ENCODE data around the gene ZNF454.

Gene ZNF454

GRCh38 chr5:178995341-178995690 lies 54.3 kb downstream of the ZNF454 start:
- Histone ChIP-seq H3K27me3 (ENCODE audit: insufficient read depth, poor library complexity, severe bottlenecking) (peaks cover 21% of the 10 kb centered on the region), H3K27ac (ENCODE audit: poor library complexity, severe bottlenecking) (no peak overlapping the region), H3K36me3 (ENCODE audit: low read depth) (no peaks in the 10 kb centered on the region), H3K4me3 (ENCODE audit: severe bottlenecking) (no peak overlapping the region), H3K9me3 (ENCODE audit: severe bottlenecking) (peaks cover 11% of the 10 kb centered on the region), H3K4me1 (ENCODE audit: insufficient read depth, poor library complexity, severe bottlenecking) (no peaks in the 10 kb centered on the region)
- DNase-seq (ENCODE audit: low spot score) = no peak
- no peak for ATAC-seq (ENCODE audit: low read depth)
- TF ChIP-seq CTCF (IDR thresholded peaks at IDR 0.05; ENCODE audit: poor library complexity, severe bottlenecking) = no peak

GRCh38 chr5:178996156-178996555 lies 55.2 kb downstream of the ZNF454 start:
- Histone ChIP-seq H3K9me3 (ENCODE audit: severe bottlenecking) (peaks cover 11% of the 10 kb centered on the region), H3K27me3 (ENCODE audit: insufficient read depth, poor library complexity, severe bottlenecking) (peaks cover 21% of the 10 kb centered on the region), H3K36me3 (ENCODE audit: low read depth) (no peaks in the 10 kb centered on the region)

GRCh38 chr5:178997191-178997590 lies 56.2 kb downstream of the ZNF454 start:
- Histone ChIP-seq H3K4me1 (ENCODE audit: insufficient read depth, poor library complexity, severe bottlenecking) (no peaks in the 10 kb centered on the region), H3K27ac (ENCODE audit: poor library complexity, severe bottlenecking) (no peak overlapping the region), H3K27me3 (ENCODE audit: insufficient read depth, poor library complexity, severe bottlenecking) (peaks cover 21% of the 10 kb centered on the region), H3K36me3 (ENCODE audit: low read depth) (no peaks in the 10 kb centered on the region), H3K9me3 (ENCODE audit: severe bottlenecking) (peaks cover 6% of the 10 kb centered on the region), H3K4me3 (ENCODE audit: severe bottlenecking) (no peak overlapping the region)
- no peak for ATAC-seq (ENCODE audit: low read depth)
- no peak for TF ChIP-seq CTCF (IDR thresholded peaks at IDR 0.05; ENCODE audit: poor library complexity, severe bottlenecking)
- DNase-seq (ENCODE audit: low spot score) = no peak

More at GRCh38 chr5:178996156-178996555, 55.2 kb downstream of the ZNF454 start:
- TF ChIP-seq CTCF (IDR thresholded peaks at IDR 0.05; ENCODE audit: poor library complexity, severe bottlenecking) = no peak
- ATAC-seq (ENCODE audit: low read depth) (no peak), DNase-seq (ENCODE audit: low spot score) (no peak)
- Histone ChIP-seq H3K4me1 (ENCODE audit: insufficient read depth, poor library complexity, severe bottlenecking) (no peaks in the 10 kb centered on the region), H3K27ac (ENCODE audit: poor library complexity, severe bottlenecking) (no peak overlapping the region), H3K4me3 (ENCODE audit: severe bottlenecking) (no peak overlapping the region)

- Histone ChIP-seq H3K4me3 (ENCODE audit: severe bottlenecking) (no peak overlapping the region), H3K27me3 (ENCODE audit: insufficient read depth, poor library complexity, severe bottlenecking) (peaks cover 21% of the 10 kb centered on the region), H3K9me3 (ENCODE audit: severe bottlenecking) (peaks cover 3% of the 10 kb centered on the region), H3K36me3 (ENCODE audit: low read depth) (no peaks in the 10 kb centered on the region), H3K27ac (ENCODE audit: poor library complexity, severe bottlenecking) (no peak overlapping the region), H3K4me1 (ENCODE audit: insufficient read depth, poor library complexity, severe bottlenecking) (no peaks in the 10 kb centered on the region)
- DNase-seq (ENCODE audit: low spot score) (no peak), ATAC-seq (ENCODE audit: low read depth) (no peak)
- no peak for TF ChIP-seq CTCF (IDR thresholded peaks at IDR 0.05; ENCODE audit: poor library complexity, severe bottlenecking)
These were observed 57.4 kb downstream of the ZNF454 start for GRCh38 chr5:178998441-178998840.

GRCh38 chr5:179006564-179006963 lies 65.6 kb downstream of the ZNF454 start:
- DNase-seq (ENCODE audit: low spot score) (no peak), ATAC-seq (ENCODE audit: low read depth) (no peak)
- no peak overlapping the region for H3K4me3 ChIP-seq (ENCODE audit: severe bottlenecking)
- H3K36me3 ChIP-seq (ENCODE audit: low read depth) = no peaks in the 10 kb centered on the region
- no peaks in the 10 kb centered on the region for H3K4me1 ChIP-seq (ENCODE audit: insufficient read depth, poor library complexity, severe bottlenecking)
- H3K27me3 ChIP-seq (ENCODE audit: insufficient read depth, poor library complexity, severe bottlenecking) = no peaks in the 10 kb centered on the region
- H3K9me3 ChIP-seq (ENCODE audit: severe bottlenecking) = peaks cover 4% of the 10 kb centered on the region
- TF ChIP-seq CTCF (IDR thresholded peaks at IDR 0.05; ENCODE audit: poor library complexity, severe bottlenecking) = no peak
- no peak overlapping the region for H3K27ac ChIP-seq (ENCODE audit: poor library complexity, severe bottlenecking)
